Omental fat pad (tissue), 4 donors: ENCODE results near the gene PXDN. TPM values are rescaled to one million over a fixed set of nuclear protein-coding genes. Genes with fewer than 3 reads are reported as not detected.

Source experiments
- ATAC-seq: fragments of 150-250 bp; one replicate; pipeline ENCODE4 v1.9.1; 2016; ENCODE audit warnings: mild to moderate bottlenecking, moderate library complexity; ENCODE audit not compliant: low FRiP score
- DNase-seq: peaks from one replicate; pipeline ENCODE4 v3.0.0-alpha.2; 2019; ENCODE audit warnings: low spot score
- total RNA-seq, 4 donors: library from RNA; depleted of rRNA; stranded (reverse); fragments of >200 nt; gene quantifications; one replicate each; pipeline ENCODE4 v1.1.0, GENCODE V29; 2016
- TF ChIP-seq, protein P1 (sequence below), 3 donors: fragments of 450-650 bp; IDR thresholded peaks; one replicate each; pipeline ENCODE4 v1.5.1; 2016 to 2017; ENCODE audit warnings: antibody characterized with exemption in 3 of 3, mild to moderate bottlenecking in 3 of 3, moderate library complexity in 2 of 3

PXDN gene, protein sequence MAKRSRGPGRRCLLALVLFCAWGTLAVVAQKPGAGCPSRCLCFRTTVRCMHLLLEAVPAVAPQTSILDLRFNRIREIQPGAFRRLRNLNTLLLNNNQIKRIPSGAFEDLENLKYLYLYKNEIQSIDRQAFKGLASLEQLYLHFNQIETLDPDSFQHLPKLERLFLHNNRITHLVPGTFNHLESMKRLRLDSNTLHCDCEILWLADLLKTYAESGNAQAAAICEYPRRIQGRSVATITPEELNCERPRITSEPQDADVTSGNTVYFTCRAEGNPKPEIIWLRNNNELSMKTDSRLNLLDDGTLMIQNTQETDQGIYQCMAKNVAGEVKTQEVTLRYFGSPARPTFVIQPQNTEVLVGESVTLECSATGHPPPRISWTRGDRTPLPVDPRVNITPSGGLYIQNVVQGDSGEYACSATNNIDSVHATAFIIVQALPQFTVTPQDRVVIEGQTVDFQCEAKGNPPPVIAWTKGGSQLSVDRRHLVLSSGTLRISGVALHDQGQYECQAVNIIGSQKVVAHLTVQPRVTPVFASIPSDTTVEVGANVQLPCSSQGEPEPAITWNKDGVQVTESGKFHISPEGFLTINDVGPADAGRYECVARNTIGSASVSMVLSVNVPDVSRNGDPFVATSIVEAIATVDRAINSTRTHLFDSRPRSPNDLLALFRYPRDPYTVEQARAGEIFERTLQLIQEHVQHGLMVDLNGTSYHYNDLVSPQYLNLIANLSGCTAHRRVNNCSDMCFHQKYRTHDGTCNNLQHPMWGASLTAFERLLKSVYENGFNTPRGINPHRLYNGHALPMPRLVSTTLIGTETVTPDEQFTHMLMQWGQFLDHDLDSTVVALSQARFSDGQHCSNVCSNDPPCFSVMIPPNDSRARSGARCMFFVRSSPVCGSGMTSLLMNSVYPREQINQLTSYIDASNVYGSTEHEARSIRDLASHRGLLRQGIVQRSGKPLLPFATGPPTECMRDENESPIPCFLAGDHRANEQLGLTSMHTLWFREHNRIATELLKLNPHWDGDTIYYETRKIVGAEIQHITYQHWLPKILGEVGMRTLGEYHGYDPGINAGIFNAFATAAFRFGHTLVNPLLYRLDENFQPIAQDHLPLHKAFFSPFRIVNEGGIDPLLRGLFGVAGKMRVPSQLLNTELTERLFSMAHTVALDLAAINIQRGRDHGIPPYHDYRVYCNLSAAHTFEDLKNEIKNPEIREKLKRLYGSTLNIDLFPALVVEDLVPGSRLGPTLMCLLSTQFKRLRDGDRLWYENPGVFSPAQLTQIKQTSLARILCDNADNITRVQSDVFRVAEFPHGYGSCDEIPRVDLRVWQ (N-terminal part only)
- total RNA-seq: 100 to 1,000 TPM in 2 of 4 donors, 10 to 100 TPM in 2; 81.2 to 228 (median 112) TPM

DNA sequence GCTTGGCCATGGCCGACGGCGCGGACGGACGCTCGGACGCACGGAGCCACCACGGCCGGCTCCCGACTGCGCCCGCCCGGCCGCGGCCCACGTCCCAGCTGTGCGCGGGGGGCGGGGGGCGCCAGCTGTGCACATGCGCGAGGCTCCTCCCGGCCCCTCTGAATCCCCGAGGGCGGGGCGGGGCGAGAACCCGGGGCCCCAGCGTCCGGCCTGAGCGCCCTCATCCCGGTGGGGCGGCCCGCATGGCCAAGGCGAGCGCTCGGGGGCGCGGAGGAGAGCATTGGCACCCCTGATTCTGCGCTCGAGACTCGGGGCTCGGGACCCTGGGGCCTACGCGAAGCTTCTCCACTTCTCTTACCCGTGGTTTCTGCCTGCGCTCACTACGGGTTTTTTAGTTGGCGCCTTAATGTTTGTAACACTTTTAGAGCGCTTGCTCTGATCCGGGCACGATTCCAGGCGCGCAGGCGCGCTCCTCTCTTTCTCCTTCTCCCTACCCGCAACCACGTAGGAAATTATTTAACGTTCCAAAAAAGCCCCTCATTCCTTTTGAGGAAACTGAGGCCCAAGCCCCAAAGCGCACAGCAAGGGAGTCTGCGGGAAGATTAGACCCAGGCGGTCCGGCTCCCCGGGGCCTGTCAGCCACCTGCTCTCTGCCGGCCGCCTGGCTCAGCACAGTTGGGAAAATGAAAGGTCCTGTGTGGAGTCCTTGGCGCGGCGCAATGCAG is at the start of gene PXDN:
Gene PXDN, minus strand, starts transcription at position 70 of the 725 bp plus-strand sequence. Its CDS starts 60 bp downstream, at position 10.
- ATAC-seq (peak; percentile 62), DNase-seq (no peak)
- TF ChIP-seq, protein P1, sequence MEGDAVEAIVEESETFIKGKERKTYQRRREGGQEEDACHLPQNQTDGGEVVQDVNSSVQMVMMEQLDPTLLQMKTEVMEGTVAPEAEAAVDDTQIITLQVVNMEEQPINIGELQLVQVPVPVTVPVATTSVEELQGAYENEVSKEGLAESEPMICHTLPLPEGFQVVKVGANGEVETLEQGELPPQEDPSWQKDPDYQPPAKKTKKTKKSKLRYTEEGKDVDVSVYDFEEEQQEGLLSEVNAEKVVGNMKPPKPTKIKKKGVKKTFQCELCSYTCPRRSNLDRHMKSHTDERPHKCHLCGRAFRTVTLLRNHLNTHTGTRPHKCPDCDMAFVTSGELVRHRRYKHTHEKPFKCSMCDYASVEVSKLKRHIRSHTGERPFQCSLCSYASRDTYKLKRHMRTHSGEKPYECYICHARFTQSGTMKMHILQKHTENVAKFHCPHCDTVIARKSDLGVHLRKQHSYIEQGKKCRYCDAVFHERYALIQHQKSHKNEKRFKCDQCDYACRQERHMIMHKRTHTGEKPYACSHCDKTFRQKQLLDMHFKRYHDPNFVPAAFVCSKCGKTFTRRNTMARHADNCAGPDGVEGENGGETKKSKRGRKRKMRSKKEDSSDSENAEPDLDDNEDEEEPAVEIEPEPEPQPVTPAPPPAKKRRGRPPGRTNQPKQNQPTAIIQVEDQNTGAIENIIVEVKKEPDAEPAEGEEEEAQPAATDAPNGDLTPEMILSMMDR (IDR thresholded peaks at IDR 0.05): no peak

DNA sequence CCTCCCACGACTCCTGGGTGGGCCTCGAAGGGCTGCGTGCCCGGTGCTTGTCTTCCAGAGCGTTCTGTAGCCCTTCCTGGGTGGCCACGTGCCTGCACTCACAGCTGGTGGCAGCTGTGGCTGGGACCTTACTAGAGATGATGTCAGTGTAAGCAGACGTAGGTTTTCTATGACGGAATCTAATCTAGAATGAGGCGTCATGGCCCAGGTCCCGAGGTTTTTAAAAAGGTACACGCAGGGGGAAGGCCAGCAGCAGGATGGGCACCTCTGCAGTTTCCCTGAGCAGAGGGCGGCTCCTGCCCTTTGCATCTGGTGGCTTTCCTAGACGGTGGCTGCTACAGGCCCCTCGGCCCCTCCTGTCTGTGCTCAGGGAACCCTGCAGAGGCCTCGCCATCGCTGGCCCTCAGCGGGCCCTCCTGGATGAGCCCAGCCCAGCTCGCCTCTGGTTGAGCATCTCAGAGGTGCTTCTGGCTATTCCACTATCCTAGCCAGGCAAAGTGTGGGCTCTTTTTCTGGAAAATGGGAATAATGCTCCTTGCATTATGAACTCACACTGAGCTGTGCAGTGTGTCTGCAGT is 49.6 kb upstream of the PXDN start:
- no peak for ATAC-seq
- DNase-seq: no peak
- TF ChIP-seq, protein P1 (IDR thresholded peaks at IDR 0.05): no peak

DNA sequence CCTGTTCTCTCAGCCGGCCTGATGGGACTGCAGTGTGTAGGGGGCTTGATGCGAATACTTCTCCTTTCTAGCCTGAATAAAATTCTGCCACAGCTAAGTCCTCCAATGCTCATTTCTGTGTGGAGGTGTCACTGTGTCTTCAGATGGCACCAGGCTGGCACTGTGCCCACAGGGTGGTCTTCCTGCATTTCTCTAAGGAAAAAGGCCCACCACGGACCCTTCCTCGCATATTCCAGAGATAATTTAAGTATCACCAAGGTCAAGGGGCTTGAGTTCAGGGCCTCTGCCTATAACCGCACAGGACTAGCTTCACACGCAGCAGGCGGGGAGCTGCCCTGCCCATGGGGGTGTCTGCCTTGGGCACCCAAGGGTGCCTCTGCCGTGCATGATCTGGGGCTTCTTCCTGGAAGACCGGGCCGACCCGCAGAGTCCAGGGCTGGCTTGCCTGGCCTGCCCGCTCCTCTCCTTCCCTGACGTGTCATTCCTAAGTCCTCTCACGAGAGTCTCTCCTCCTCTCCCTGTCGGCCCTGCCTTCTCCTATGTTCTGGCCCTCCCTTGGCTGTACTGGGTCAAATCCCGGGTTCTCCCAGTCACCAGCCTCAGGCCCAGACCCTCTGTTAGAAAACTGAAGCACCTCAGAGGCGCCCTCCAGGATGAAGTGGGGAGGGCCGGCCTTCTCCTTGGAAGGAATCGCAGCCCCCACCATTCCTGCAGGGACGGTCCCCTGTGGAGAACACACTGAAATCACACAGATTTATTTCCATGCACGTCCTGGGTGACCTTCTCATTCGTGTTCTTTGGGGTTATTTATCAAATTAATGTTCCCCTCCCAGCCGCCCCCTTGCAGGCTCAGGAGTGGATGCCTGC is 48.9 kb upstream of the PXDN start:
- no peak for DNase-seq
- no peak for ATAC-seq
- TF ChIP-seq, protein P1 (IDR thresholded peaks at IDR 0.05): no peak

DNA sequence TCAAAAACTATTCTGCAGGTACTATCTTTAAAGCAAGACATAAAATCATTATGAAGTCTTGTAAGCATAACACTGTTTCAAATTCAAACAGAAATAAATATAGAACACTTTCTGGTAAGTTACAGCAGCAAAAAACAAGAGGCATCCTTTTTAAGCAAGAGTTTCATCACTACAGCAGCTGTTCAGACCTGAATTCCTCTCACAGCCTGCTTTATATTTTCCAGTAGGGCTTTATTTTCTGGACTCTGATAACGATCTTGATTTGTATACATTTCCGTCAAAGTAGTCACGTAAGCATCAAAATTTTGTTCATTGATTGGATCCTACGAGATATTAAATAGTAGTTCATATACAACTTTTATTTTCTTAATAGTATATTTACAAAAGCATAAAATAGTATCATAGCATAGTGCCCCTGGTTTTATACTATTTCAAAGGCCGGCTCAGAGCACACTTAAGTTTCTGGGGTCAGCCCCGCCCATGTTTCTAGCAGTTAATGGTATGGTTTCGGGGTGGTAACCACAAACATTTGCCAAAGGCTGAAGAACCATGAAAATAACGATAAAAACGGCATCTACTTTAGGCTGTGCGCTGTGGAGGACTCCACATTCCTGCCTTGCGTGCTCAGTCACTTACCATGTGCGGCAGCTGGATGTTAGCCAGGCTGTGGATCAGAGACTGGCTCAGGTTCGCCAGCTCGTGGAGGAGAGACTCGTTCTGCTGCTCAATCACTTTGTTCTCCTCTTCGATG is 47.5 kb upstream of the PXDN start:
- TF ChIP-seq, protein P1 (IDR thresholded peaks at IDR 0.05): no peak
- ATAC-seq: no peak

DNA sequence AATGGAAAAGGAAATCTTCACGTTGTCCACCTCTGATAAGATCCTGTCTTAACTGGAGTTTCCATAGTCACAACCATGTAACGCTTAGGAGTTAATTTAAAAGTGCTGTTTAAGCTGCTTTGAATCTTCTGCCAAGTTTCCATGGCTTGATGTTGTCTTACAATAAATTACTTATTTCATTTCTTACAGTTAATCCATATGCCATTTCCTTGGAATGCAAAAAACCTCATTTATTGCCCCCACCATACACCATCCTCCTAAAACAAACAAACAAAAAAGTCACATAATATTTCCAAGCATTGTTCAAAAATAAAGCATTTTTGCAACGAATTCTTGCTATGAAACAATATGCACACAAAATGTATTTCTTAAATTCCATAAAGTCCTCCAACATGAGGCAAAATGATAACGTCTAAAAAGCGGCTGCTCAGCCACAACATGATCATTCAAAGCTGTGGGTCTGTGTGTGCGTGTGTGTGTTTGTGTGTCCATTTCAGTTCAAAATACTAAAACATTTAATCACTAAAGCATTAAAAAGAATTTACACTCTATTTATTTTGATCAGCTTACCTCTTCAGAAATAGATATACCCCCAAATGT is 46.8 kb upstream of the PXDN start:
- TF ChIP-seq, protein P1 (IDR thresholded peaks at IDR 0.05): no peak
- ATAC-seq (no peak), DNase-seq (no peak)

More for the DNA sequence above, 47.5 kb upstream of the PXDN start:
- no peak for DNase-seq
